Fibroblast of villous mesenchyme (primary cell): Measurements from ENCODE around the gene RMC1. TPM values are rescaled to one million over a fixed set of nuclear protein-coding genes. Genes with fewer than 3 reads are reported as not detected.
A peak's percentile ranks its signal among the peaks of the same experiment; 100 is the strongest.

Source experiments
- DNase-seq: peaks from one replicate; pipeline ENCODE4 v3.0.0-alpha.2; 2010; ENCODE audit warnings: low read depth
- H3K4me3 ChIP-seq: 2 replicates; pipeline ENCODE4 v1.5.1; 2011; ENCODE audit warnings: low read depth, mild to moderate bottlenecking, low read length
- total RNA-seq: library from RNA; depleted of rRNA; stranded (reverse); fragments of >200 nt; gene quantifications from 2 replicates; pipeline ENCODE4 v1.2.3, GENCODE V29; 2012
- TF ChIP-seq, protein P1 (sequence below): IDR thresholded peaks from 2 replicates; pipeline ENCODE4 v1.5.1; 2012; ENCODE audit warnings: low read depth, mild to moderate bottlenecking, low read length; ENCODE audit not compliant: insufficient read depth

The RMC1 gene
- total RNA-seq, 1 donor, result 32.0 TPM

- TF ChIP-seq, protein P1, sequence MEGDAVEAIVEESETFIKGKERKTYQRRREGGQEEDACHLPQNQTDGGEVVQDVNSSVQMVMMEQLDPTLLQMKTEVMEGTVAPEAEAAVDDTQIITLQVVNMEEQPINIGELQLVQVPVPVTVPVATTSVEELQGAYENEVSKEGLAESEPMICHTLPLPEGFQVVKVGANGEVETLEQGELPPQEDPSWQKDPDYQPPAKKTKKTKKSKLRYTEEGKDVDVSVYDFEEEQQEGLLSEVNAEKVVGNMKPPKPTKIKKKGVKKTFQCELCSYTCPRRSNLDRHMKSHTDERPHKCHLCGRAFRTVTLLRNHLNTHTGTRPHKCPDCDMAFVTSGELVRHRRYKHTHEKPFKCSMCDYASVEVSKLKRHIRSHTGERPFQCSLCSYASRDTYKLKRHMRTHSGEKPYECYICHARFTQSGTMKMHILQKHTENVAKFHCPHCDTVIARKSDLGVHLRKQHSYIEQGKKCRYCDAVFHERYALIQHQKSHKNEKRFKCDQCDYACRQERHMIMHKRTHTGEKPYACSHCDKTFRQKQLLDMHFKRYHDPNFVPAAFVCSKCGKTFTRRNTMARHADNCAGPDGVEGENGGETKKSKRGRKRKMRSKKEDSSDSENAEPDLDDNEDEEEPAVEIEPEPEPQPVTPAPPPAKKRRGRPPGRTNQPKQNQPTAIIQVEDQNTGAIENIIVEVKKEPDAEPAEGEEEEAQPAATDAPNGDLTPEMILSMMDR, result no peak
- no peak overlapping the region for H3K4me3 ChIP-seq
- DNase-seq, result no peak
Observed at GRCh38 chr18:23524213-23524707, 20.9 kb downstream of the RMC1 start.

- no peak for DNase-seq
- no peak overlapping the region for H3K4me3 ChIP-seq
- TF ChIP-seq, protein P1, result no peak
Observed at GRCh38 chr18:23526501-23527063, 23.3 kb downstream of the RMC1 start.

- TF ChIP-seq, protein P1, result peak; percentile 12
- no peak overlapping the region for H3K4me3 ChIP-seq
- DNase-seq, result peak; percentile 97
Observed at GRCh38 chr18:23528580-23529472, 25.5 kb downstream of the RMC1 start.

- TF ChIP-seq, protein P1, result no peak
- DNase-seq, result peak; percentile 59
- H3K4me3 ChIP-seq, result no peak overlapping the region
Observed at GRCh38 chr18:23529604-23530003, 26.3 kb downstream of the RMC1 start.

GRCh38 chr18:23530195-23530594, 26.9 kb downstream of the RMC1 start:
- no peak overlapping the region for H3K4me3 ChIP-seq
- TF ChIP-seq, protein P1, result no peak

GRCh38 chr18:23531912-23532311, 28.6 kb downstream of the RMC1 start:
- no peak overlapping the region for H3K4me3 ChIP-seq
- TF ChIP-seq, protein P1, result no peak
- no peak for DNase-seq

More at GRCh38 chr18:23530195-23530594, 26.9 kb downstream of the RMC1 start:
- no peak for DNase-seq
